Measurements from ENCODE around the gene FAM135A.

The FAM135A gene

GRCh38 chr6:70413114-70413991 is at the start of gene FAM135A:
FAM135A (plus strand) TSS chr6:70413508; CDS start chr6:70428343, 14,835 bp downstream.
- DNase-seq (ENCODE audit: low spot score): peak; percentile 81

- DNase-seq (ENCODE audit: low spot score): no peak
Measured at GRCh38 chr6:70363741-70364493, 49.4 kb upstream of the FAM135A start.

- peak; percentile 71 for DNase-seq (ENCODE audit: low spot score)
Measured at GRCh38 chr6:70369332-70369950, 43.9 kb upstream of the FAM135A start.

- no peak for DNase-seq (ENCODE audit: low spot score)
Measured at GRCh38 chr6:70370496-70370895, 42.8 kb upstream of the FAM135A start.

GRCh38 chr6:70371454-70372105 is 41.7 kb upstream of the FAM135A start:
- peak; percentile 86 for DNase-seq (ENCODE audit: low spot score)

GRCh38 chr6:70375166-70375565 is 38.1 kb upstream of the FAM135A start:
- no peak for DNase-seq (ENCODE audit: low spot score)

GRCh38 chr6:70375882-70376281 is 37.4 kb upstream of the FAM135A start:
- DNase-seq (ENCODE audit: low spot score): no peak

GRCh38 chr6:70376628-70377027 is 36.7 kb upstream of the FAM135A start:
- no peak for DNase-seq (ENCODE audit: low spot score)

- DNase-seq (ENCODE audit: low spot score): no peak
Measured at GRCh38 chr6:70377372-70377771, 35.9 kb upstream of the FAM135A start.

GRCh38 chr6:70379473-70380013 is 33.8 kb upstream of the FAM135A start:
- no peak for DNase-seq (ENCODE audit: low spot score)

GRCh38 chr6:70380252-70380651 is 33.1 kb upstream of the FAM135A start:
- no peak for DNase-seq (ENCODE audit: low spot score)

GRCh38 chr6:70380771-70381416 is 32.4 kb upstream of the FAM135A start:
- no peak for DNase-seq (ENCODE audit: low spot score)

GRCh38 chr6:70381417-70381782 is 31.9 kb upstream of the FAM135A start:
- no peak for DNase-seq (ENCODE audit: low spot score)

- no peak for DNase-seq (ENCODE audit: low spot score)
Measured at GRCh38 chr6:70385901-70386300, 27.4 kb upstream of the FAM135A start.

- no peak for DNase-seq (ENCODE audit: low spot score)
Measured at GRCh38 chr6:70388814-70389213, 24.5 kb upstream of the FAM135A start.

- DNase-seq (ENCODE audit: low spot score): no peak
Measured at GRCh38 chr6:70389261-70389660, 24.0 kb upstream of the FAM135A start.

- DNase-seq (ENCODE audit: low spot score): no peak
Measured at GRCh38 chr6:70390067-70390466, 23.2 kb upstream of the FAM135A start.

GRCh38 chr6:70391492-70391891 is 21.8 kb upstream of the FAM135A start:
- DNase-seq (ENCODE audit: low spot score): no peak

GRCh38 chr6:70394518-70395300 is 18.6 kb upstream of the FAM135A start:
- no peak for DNase-seq (ENCODE audit: low spot score)

- DNase-seq (ENCODE audit: low spot score): no peak
Measured at GRCh38 chr6:70395301-70395672, 18.0 kb upstream of the FAM135A start.

GRCh38 chr6:70396163-70396562 is 17.1 kb upstream of the FAM135A start:
- DNase-seq (ENCODE audit: low spot score): no peak
